DOHH2 (cell line): ENCODE results near the gene FAP.

Experiments
- H3F3A ChIP-seq: fragments of 200-600 bp; sonication (generic), shearing (Covaris generic); 2 replicates; pipeline ENCODE4 v1.6.0; 2016; ENCODE audit warnings: antibody characterized with exemption, mild to moderate bottlenecking; ENCODE audit not compliant: control insufficient read depth, insufficient read depth
- H3K27ac ChIP-seq: fragments of 200-600 bp; sonication (generic); 2 replicates; pipeline ENCODE4 v1.5.1; 2014; ENCODE audit warnings: low read depth, mild to moderate bottlenecking, low read length, moderate library complexity
- H3K27me3 ChIP-seq: fragments of 200-600 bp; sonication (generic); 2 replicates; pipeline ENCODE4 v1.6.1; 2014; ENCODE audit warnings: mild to moderate bottlenecking, low read length, mixed read lengths; ENCODE audit not compliant: control insufficient read depth
- H3K36me3 ChIP-seq: fragments of 200-600 bp; sonication (generic); 2 replicates; pipeline ENCODE4 v1.6.1; 2014; ENCODE audit warnings: mild to moderate bottlenecking, low read length, moderate library complexity, mixed read lengths; ENCODE audit not compliant: control insufficient read depth
- H3K4me1 ChIP-seq: fragments of 200-600 bp; sonication (generic); 2 replicates; pipeline ENCODE4 v1.6.1; 2014; ENCODE audit warnings: mild to moderate bottlenecking, low read length, mixed read lengths; ENCODE audit not compliant: control insufficient read depth
- H3K4me2 ChIP-seq: fragments of 200-600 bp; sonication (generic); 2 replicates; pipeline ENCODE4 v1.6.0; 2014; ENCODE audit warnings: mild to moderate bottlenecking, low read length, moderate library complexity
- H3K4me3 ChIP-seq: fragments of 200-600 bp; sonication (generic); 2 replicates; pipeline ENCODE4 v1.5.1; 2014; ENCODE audit warnings: mild to moderate bottlenecking, low read length, mixed read lengths
- H3K79me2 ChIP-seq: fragments of 200-600 bp; sonication (generic); 2 replicates; pipeline ENCODE4 v1.6.1; 2014; ENCODE audit warnings: mild to moderate bottlenecking, low read length, mixed read lengths; ENCODE audit not compliant: control insufficient read depth
- H3K9me2 ChIP-seq: fragments of 200-600 bp; sonication (generic); replicated peaks from 2 replicates; pipeline ENCODE4 v1.6.1; 2014; ENCODE audit warnings: mild to moderate bottlenecking, low read length, mixed read lengths; ENCODE audit not compliant: control insufficient read depth
- H3K9me3 ChIP-seq: fragments of 200-600 bp; sonication (generic); 2 replicates; pipeline ENCODE4 v1.6.1; 2014; ENCODE audit warnings: antibody characterized with exemption, low read length, mixed read lengths; ENCODE audit not compliant: control insufficient read depth, insufficient read depth
- H4K20me1 ChIP-seq: fragments of 200-600 bp; sonication (generic); 2 replicates; pipeline ENCODE4 v1.6.0; 2014; ENCODE audit warnings: low read depth, mild to moderate bottlenecking, antibody characterized with exemption, low read length, moderate library complexity; ENCODE audit not compliant: control insufficient read depth, insufficient read depth
- CTCF ChIP-seq: fragments of 200-600 bp; sonication (generic); IDR thresholded peaks from one replicate; pipeline ENCODE4 v1.5.1; 2014; ENCODE audit warnings: antibody characterized with exemption, mild to moderate bottlenecking, low read depth, low read length; ENCODE audit not compliant: poor library complexity, severe bottlenecking
- EZH2phosphoT487 ChIP-seq: fragments of 200-600 bp; sonication (generic); IDR thresholded peaks from 2 replicates; pipeline ENCODE4 v1.6.1; 2017; ENCODE audit warnings: borderline replicate concordance, mild to moderate bottlenecking, antibody characterized with exemption, low read length, moderate library complexity, mixed read lengths

Gene FAP

GRCh38 chr2:162184821-162185450 is 58.3 kb downstream of the FAP start:
- Histone ChIP-seq H3K4me2 (no peak overlapping the region), H3K27ac (no peak overlapping the region), H3K79me2 (no peaks in the 10 kb centered on the region), H3K27me3 (0 out of 2 replicates have a peak, but pooled peaks cover 6% of the 10 kb centered on the region), H3K36me3 (no peaks in the 10 kb centered on the region), H3F3A (no peaks in the 10 kb centered on the region), H3K4me1 (no peaks in the 10 kb centered on the region), H4K20me1 (no peaks in the 10 kb centered on the region), H3K9me2 (no peaks in the 10 kb centered on the region), H3K4me3 (no peak overlapping the region), H3K9me3 (no peaks in the 10 kb centered on the region)
- TF ChIP-seq EZH2phosphoT487: no peak
- no peak for TF ChIP-seq CTCF

GRCh38 chr2:162184359-162184758 is 58.9 kb downstream of the FAP start:
- Histone ChIP-seq H3K27ac (no peak overlapping the region), H3K4me2 (no peak overlapping the region)
- no peak for TF ChIP-seq EZH2phosphoT487
- no peak for TF ChIP-seq CTCF

GRCh38 chr2:162182395-162182794 is 60.9 kb downstream of the FAP start:
- TF ChIP-seq CTCF (no peak), EZH2phosphoT487 (no peak)
- H4K20me1 ChIP-seq: no peaks in the 10 kb centered on the region
- H3F3A ChIP-seq: no peaks in the 10 kb centered on the region
- no peaks in the 10 kb centered on the region for H3K79me2 ChIP-seq
- no peak overlapping the region for H3K27ac ChIP-seq
- no peaks in the 10 kb centered on the region for H3K9me2 ChIP-seq
- H3K9me3 ChIP-seq: no peaks in the 10 kb centered on the region
- no peaks in the 10 kb centered on the region for H3K36me3 ChIP-seq
- 0 out of 2 replicates have a peak, but pooled peaks cover 6% of the 10 kb centered on the region for H3K27me3 ChIP-seq
- no peak overlapping the region for H3K4me3 ChIP-seq
- no peak overlapping the region for H3K4me2 ChIP-seq
- H3K4me1 ChIP-seq: no peaks in the 10 kb centered on the region

More at GRCh38 chr2:162184359-162184758, 58.9 kb downstream of the FAP start:
- Histone ChIP-seq H3K9me3 (no peaks in the 10 kb centered on the region), H3K4me3 (no peak overlapping the region), H3F3A (no peaks in the 10 kb centered on the region), H3K79me2 (no peaks in the 10 kb centered on the region), H3K36me3 (no peaks in the 10 kb centered on the region), H3K4me1 (no peaks in the 10 kb centered on the region), H3K27me3 (0 out of 2 replicates have a peak, but pooled peaks cover 6% of the 10 kb centered on the region), H3K9me2 (no peaks in the 10 kb centered on the region), H4K20me1 (no peaks in the 10 kb centered on the region)
